Measurements from ENCODE around the gene ACO2.
A peak's percentile ranks its signal among the peaks of the same experiment; 100 is the strongest.

The ACO2 gene

GRCh38 chr22:41523464-41524221 is 54.7 kb downstream of the ACO2 start:
- no peak for DNase-seq (ENCODE audit: low spot score)

DNA sequence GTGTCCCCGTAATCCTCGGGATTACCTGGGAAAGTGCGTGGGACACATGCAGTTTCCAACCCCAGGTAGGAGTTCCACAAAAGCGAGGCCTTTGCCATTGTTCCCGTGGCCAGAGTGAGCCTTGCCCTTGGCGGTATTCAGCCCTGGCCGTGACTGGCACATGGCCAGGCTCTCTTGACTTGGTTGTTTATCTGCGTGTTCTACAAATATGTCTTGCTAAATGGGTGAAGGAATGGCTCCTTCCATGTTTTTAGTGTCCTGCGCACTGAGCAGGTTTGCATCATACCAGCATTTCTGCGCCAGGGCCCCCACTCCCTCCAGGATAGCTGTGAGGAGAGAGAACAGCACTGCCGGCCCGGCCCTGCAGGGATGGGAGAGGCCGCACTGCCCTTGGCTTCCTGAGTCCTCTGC is 55.3 kb downstream of the ACO2 start:
- DNase-seq (ENCODE audit: low spot score), result peak; percentile 65

GRCh38 chr22:41524809-41525449 is 56.0 kb downstream of the ACO2 start:
- DNase-seq (ENCODE audit: low spot score), result peak; percentile 50

GRCh38 chr22:41525450-41526225 is 56.7 kb downstream of the ACO2 start:
- DNase-seq (ENCODE audit: low spot score), result no peak

GRCh38 chr22:41526226-41526829 is 57.4 kb downstream of the ACO2 start:
- DNase-seq (ENCODE audit: low spot score), result peak; percentile 49

DNA sequence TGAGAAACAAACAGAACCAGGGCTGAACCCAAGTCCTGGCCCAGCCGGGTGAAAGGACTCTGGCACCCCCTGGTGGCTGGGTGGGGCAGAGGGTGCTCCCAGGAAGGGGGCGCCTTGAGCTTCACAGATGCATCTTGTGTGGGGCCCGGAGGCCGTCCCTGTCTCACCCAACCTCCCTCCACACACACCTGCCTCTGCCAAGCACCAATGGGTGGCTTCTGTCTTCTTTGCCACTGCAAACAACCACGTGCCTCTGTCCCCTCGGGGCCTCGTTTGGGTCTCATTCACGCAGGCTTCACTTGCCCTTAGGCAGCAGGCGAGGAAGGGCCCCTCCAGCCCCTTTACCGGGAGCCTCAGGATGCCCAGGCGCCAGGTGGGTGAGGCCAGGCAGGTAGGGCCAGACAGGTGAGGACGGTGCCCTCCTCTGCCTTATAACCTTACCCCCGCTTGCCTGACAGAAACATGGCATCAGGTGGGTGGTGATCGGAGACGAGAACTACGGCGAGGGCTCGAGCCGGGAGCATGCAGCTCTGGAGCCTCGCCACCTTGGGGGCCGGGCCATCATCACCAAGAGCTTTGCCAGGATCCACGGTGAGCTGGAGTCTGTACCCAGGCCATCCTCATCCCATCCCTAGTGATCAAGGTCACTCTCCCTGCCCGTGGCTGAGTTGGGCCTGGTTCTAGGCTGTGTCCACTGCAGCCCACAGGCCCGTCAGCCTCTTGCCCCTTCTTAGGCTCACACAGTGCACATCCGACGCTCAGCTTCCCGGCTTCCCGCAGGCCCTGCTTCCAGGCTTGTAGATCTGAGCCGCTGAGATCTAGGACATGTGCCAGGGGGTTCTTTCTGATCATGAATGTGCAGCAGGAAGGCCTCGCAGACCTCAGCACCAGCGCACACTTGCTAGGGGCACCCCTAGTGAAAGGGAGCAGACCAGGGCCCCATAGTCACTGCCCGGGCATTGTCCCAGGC is 58.2 kb downstream of the ACO2 start:
- peak; percentile 64 for DNase-seq (ENCODE audit: low spot score)

- DNase-seq (ENCODE audit: low spot score), result no peak
These were observed 59.3 kb downstream of the ACO2 start for GRCh38 chr22:41528132-41528766.

- peak; percentile 71 for DNase-seq (ENCODE audit: low spot score)
These were observed 60.1 kb downstream of the ACO2 start for GRCh38 chr22:41528938-41529561.

DNA sequence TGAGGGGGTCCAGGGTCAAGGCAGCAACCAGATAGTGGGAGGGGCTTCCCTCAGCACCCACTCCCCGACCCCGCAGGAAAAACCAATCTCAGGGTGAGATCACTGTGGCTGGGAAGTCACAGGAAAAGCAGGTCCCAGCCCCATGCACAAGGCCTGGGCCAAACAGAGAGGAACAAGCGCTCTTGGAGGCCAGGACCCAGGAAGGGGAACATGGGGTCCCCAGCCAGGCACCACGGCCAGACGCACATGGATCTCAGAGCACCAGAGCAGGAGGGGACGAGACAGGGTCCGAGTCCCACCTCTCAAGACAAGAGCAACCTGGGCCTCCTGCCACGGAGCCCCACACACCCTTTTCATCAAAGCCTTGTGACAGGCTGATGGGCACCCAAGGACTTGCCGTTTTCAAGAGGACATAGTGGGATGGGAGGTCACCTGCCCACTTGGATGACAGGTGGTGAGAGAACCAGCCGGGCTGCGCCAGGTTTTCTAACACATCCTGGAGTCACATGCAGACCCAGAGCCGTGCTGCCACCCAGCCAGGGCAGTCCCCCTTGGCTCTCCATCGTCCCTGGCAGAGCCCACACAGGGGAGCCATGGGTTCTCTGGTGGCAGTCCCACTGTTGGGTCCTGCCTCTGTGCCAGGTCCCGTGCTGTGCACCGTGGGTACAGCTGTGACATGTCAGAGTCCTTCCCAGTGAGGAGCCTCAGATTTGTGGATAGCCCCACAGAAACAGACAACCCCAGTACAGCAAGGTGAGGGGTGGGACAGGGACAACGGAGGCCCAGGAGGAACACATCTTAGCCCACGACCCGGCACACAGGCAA is 62.2 kb downstream of the ACO2 start:
- DNase-seq (ENCODE audit: low spot score), result peak; percentile 39

DNA sequence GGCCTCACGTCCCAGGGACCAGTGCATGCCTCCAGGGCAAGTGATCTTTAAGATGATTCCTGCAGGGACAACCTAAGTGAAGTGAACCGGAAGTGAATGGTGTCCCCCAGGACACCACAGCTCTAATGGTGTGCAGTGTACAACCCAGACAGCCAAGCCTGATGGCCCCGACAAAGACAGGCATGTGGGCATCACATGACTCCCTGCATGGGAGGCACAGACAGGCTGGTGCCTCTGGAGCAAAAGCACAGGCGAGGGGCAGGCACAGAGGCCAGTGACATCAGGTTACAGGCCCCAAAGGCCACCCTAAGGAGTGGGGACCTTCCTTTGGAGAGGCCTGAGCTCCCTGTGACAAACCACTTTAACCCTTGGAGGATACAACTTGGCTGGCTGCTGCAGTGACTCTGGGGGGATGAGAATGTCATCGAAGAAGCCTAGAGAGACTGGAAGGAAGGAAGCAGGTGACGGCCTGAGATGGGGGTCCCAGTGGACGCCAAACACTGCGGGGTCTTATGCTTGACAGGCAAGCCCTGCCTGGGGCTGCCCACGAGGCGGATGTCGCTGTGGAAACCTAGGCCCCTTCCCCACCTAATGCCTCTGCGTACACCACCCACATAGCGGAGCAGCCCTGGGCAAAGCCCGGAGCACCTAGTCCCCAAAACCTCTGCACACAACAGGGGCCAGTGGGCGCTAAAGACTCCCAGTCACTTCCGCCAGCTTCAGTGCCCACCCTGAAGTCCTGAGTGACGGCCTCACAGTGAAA is 63.0 kb downstream of the ACO2 start:
- peak; percentile 27 for DNase-seq (ENCODE audit: low spot score)

- DNase-seq (ENCODE audit: low spot score), result peak; percentile 82
These were observed 64.2 kb downstream of the ACO2 start for GRCh38 chr22:41532908-41533825.

- DNase-seq (ENCODE audit: low spot score), result no peak
These were observed 65.3 kb downstream of the ACO2 start for GRCh38 chr22:41534219-41534618.

GRCh38 chr22:41535244-41535643 is 66.3 kb downstream of the ACO2 start:
- DNase-seq (ENCODE audit: low spot score), result peak; percentile 68

DNA sequence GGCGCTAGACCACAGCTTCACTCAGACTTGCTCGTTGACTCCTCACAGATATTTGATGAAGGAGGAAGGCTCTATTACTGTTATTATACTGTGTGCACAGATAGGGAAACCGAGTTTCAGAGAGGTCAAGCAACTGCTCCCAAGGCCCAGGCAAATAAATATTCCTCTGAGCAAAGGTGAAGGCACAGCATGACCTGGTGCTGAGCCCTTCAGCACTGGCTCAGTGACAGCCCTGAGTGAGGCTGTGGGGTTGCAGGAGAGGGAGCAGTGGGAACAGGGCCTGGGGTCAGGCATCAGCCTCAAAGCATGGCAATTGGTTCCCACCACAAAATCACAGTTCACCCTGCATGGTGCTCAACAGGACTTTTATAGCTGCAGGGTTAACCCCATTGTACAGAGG is 68.3 kb downstream of the ACO2 start:
- DNase-seq (ENCODE audit: low spot score), result no peak

GRCh38 chr22:41538583-41538982 is 69.7 kb downstream of the ACO2 start:
- no peak for DNase-seq (ENCODE audit: low spot score)

DNA sequence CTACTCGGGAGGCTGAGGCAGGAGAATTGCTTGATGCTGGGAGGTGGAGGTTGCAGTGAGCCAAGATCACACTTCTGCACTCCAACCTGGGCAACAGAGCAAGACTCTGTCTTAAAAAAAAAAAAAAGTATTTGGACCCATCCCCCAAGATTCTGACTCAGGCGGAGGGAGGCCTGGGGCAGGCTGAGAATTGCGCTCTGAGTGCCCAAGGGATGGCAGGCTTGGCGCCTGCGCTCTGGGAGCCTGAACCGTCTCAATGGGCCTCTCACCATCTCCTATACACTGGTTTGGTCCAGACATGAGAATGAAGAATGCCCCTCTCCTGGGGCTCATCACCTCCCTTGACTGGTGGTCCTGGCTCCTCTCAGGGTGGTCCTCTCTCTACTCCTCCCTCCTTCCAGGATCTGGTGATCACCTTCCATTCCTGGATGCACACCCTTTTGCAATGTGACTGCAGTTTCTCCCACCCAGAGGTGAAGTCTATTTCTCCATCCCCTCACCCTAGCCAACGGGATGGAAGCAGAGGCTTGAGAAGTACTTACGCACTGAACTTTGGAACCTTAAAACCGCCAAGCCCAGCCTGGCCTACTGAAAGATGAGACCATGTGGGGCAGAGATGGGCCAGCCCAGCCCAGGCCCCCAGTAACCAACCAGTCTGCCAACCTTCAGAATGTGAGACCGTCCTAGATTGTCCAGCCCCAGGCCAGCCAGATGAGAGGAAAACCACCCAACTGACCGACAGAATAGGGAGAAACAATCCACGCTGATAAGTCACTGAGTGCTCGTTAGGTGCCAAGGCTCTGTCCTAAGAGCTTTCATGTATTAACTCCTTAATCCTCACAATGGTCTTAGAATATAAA is 70.5 kb downstream of the ACO2 start:
- DNase-seq (ENCODE audit: low spot score), result no peak

DNA sequence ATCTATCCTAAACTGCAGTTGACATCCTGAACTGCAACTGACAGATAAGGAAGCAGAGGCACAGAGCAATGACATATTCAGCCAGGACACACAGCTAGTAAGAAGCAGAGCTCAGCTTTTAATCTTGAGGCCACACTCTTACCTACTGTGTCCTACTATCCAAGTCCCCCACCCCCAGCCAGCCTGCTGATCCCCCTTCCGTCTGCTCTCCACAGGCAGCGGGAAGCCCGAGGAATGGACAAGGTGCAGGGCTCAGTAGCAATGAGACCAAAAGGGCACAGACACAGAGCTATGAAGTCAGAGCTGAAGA is 71.0 kb downstream of the ACO2 start:
- DNase-seq (ENCODE audit: low spot score), result no peak
